HepG2 (cell line): ENCODE measurements around the gene KLF11. TPM values are rescaled to one million over a fixed set of nuclear protein-coding genes. Genes with fewer than 3 reads are reported as not detected.

Experiments used
- CBX1 ChIP-seq: IDR thresholded peaks from one replicate; pipeline ENCODE4 v1.6.1; 2016; ENCODE audit warnings: antibody characterized with exemption, low read depth
- ELF1 ChIP-seq: sonication (generic); formaldehyde crosslinking; IDR thresholded peaks from 2 replicates; pipeline ENCODE4 v1.4.0; 2020; ENCODE audit warnings: missing genetic modification reagents
- HINFP ChIP-seq: sonication (generic); formaldehyde crosslinking; IDR thresholded peaks from 2 replicates; pipeline ENCODE4 v1.4.0; 2020; ENCODE audit warnings: low read depth, mild to moderate bottlenecking, missing genetic modification reagents
- HNF4G ChIP-seq, 2 experiments: sonication (generic) in 1 of 2; formaldehyde crosslinking in 1 of 2; IDR thresholded peaks; 2 replicates each; pipeline versions ENCODE4 v1.4.0 to v1.6.1; 2011 to 2020; ENCODE audit warnings: borderline replicate concordance in 2 of 2, low read depth in 2 of 2, mild to moderate bottlenecking in 2 of 2, low read length in 1 of 2, missing genetic modification reagents in 1 of 2, moderate library complexity in 1 of 2
- JUND ChIP-seq: sonication (generic); formaldehyde crosslinking; IDR thresholded peaks from 2 replicates; pipeline ENCODE4 v1.8.0; 2022; ENCODE audit warnings: mild to moderate bottlenecking, missing genetic modification reagents
- MTERF4 ChIP-seq: sonication (generic); formaldehyde crosslinking; IDR thresholded peaks from 2 replicates; pipeline ENCODE4 v1.8.0; 2023; ENCODE audit warnings: mild to moderate bottlenecking, missing genetic modification reagents
- NFE2L2 ChIP-seq: fragments of 150-350 bp; IDR thresholded peaks from 2 replicates; pipeline ENCODE4 v1.6.1; 2014; ENCODE audit warnings: low read length
- NR2F1 ChIP-seq, 2 experiments: fragments of 450-650 bp in 1 of 2; formaldehyde crosslinking in 1 of 2; IDR thresholded peaks; 2 replicates each; pipeline versions ENCODE4 v1.5.0 to v1.6.1; 2016 to 2020; ENCODE audit warnings: mild to moderate bottlenecking in 1 of 2, missing compliant biosample characterization in 1 of 2, missing genetic modification reagents in 1 of 2, moderate library complexity in 1 of 2
- POGZ ChIP-seq: sonication (generic); formaldehyde crosslinking; IDR thresholded peaks from 2 replicates; pipeline ENCODE4 v1.4.0; 2020; ENCODE audit warnings: mild to moderate bottlenecking, missing genetic modification reagents
- SAFB2 ChIP-seq: sonication (generic); formaldehyde crosslinking; IDR thresholded peaks from 2 replicates; pipeline ENCODE4 v1.5.1; 2020; ENCODE audit warnings: missing genetic modification reagents, low read depth, mild to moderate bottlenecking, borderline replicate concordance
- SKIL ChIP-seq: sonication (generic); formaldehyde crosslinking; IDR thresholded peaks from 2 replicates; pipeline ENCODE4 v1.8.0; 2022; ENCODE audit warnings: missing genetic modification reagents, mild to moderate bottlenecking, moderate library complexity, borderline replicate concordance
- SNAI1 ChIP-seq: sonication (generic); formaldehyde crosslinking; IDR thresholded peaks from 2 replicates; pipeline ENCODE4 v1.5.0; 2020; ENCODE audit warnings: mild to moderate bottlenecking, missing genetic modification reagents, borderline replicate concordance
- SP2 ChIP-seq: sonication (generic); formaldehyde crosslinking; IDR thresholded peaks from 2 replicates; pipeline ENCODE4 v1.5.1; 2020; ENCODE audit warnings: mild to moderate bottlenecking, missing genetic modification reagents
- TBX3 ChIP-seq: fragments of 450-650 bp; IDR thresholded peaks from 2 replicates; pipeline ENCODE4 v1.6.1; 2017; ENCODE audit warnings: antibody characterized with exemption, mild to moderate bottlenecking, inconsistent platforms, borderline replicate concordance
- TRIM22 ChIP-seq: fragments of 450-650 bp; IDR thresholded peaks from 2 replicates; pipeline ENCODE4 v1.6.1; 2017
- ZFP36L2 ChIP-seq: sonication (generic); formaldehyde crosslinking; IDR thresholded peaks from 2 replicates; pipeline ENCODE4 v1.4.0; 2020; ENCODE audit warnings: missing genetic modification reagents
- ZNF337 ChIP-seq: sonication (generic); formaldehyde crosslinking; IDR thresholded peaks from 2 replicates; pipeline ENCODE4 v1.5.1; 2020; ENCODE audit warnings: missing genetic modification reagents, low read depth, mild to moderate bottlenecking, borderline replicate concordance
- ZNF530 ChIP-seq: sonication (generic); formaldehyde crosslinking; IDR thresholded peaks from 2 replicates; pipeline ENCODE4 v1.5.0; 2020; ENCODE audit warnings: low read depth, mild to moderate bottlenecking, missing genetic modification reagents
- ZNF615 ChIP-seq: sonication (generic); formaldehyde crosslinking; IDR thresholded peaks from 2 replicates; pipeline ENCODE4 v1.5.0; 2020; ENCODE audit warnings: mild to moderate bottlenecking, missing genetic modification reagents, borderline replicate concordance
- ZNF629 ChIP-seq: sonication (generic); formaldehyde crosslinking; conservative IDR thresholded peaks from 2 replicates; pipeline ENCODE4 v1.5.0; 2020; ENCODE audit warnings: missing genetic modification reagents
- ZNF713 ChIP-seq: sonication (generic); formaldehyde crosslinking; IDR thresholded peaks from 2 replicates; pipeline ENCODE4 v1.4.0; 2020; ENCODE audit warnings: mild to moderate bottlenecking, missing genetic modification reagents
- ZNF749 ChIP-seq: sonication (generic); formaldehyde crosslinking; IDR thresholded peaks from 2 replicates; pipeline ENCODE4 v1.8.0; 2022; ENCODE audit warnings: mild to moderate bottlenecking, missing genetic modification reagents, moderate library complexity, borderline replicate concordance
- ZNF792 ChIP-seq: IDR thresholded peaks from 2 replicates; pipeline ENCODE4 v1.6.1; 2016
- polyA plus RNA-seq, 8 experiments: library from polyadenylated mRNA; depleted of rRNA in 3 of 8; stranded (reverse) in 7 of 8; unstranded in 1 of 8; fragments of >200 nt; fragmentation: Illumina TruSeq in 4 of 8; extraction: Trizol in 4 of 8; gene quantifications; 2 replicates each; pipeline versions ENCODE4 v1.2.1 to v1.2.3, GENCODE V29; 2011 to 2016; ENCODE audit warnings: low read depth in 4 of 8, missing spikeins in 1 of 8, mixed read lengths in 1 of 8; ENCODE audit not compliant: insufficient read depth in 1 of 8
- total RNA-seq, 5 experiments: library from RNA; depleted of rRNA; stranded (reverse); fragments of >200 nt; fragmentation: Illumina TruSeq; extraction: Trizol; gene quantifications; 2 replicates each; pipeline ENCODE4 v1.2.3, GENCODE V29; 2016; ENCODE audit warnings: low read depth in 1 of 5

Gene KLF11
- total and polyA plus RNA-seq, 2 of the 13 experiments (the other 11 are each of a cell fraction or from before 2014, with no cell fraction given) = 2.5 to 11.8 TPM

GRCh38 chr2:10042301-10043161, 819 bp upstream of the KLF11 start (continued):
- no peak for TF ChIP-seq TRIM22
- TF ChIP-seq ZNF792 (CRISPR knock-in tag) = no peak
- TF ChIP-seq ZNF615 (CRISPR knock-in tag) = no peak; the same call in 1 of the 2 replicates
- TF ChIP-seq CBX1 = no peak
- no peak; the same call in none of the 2 replicates for TF ChIP-seq POGZ (CRISPR knock-in tag)
- no peak for TF ChIP-seq ZFP36L2 (CRISPR knock-in tag)
- TF ChIP-seq ZNF530 = no peak; the same call in 1 of the 2 replicates
- no peak for TF ChIP-seq ZNF629
- no peak for TF ChIP-seq HINFP (CRISPR knock-in tag)
- TF ChIP-seq MTERF4 (CRISPR knock-in tag) = no peak
- peak; percentile 64 to 73; a peak in 3 of 4 replicates for TF ChIP-seq NR2F1 (CRISPR knock-in tag; IDR thresholded peaks at IDR 0.05)
- TF ChIP-seq SNAI1 (CRISPR knock-in tag) = no peak
- no peak for TF ChIP-seq SKIL
- TF ChIP-seq ZNF337 (CRISPR knock-in tag) = no peak
- TF ChIP-seq SP2 (CRISPR knock-in tag) = no peak; the same call in 1 of the 2 replicates
- TF ChIP-seq NFE2L2 = no peak
- TF ChIP-seq ZNF713 = no peak
- no peak for TF ChIP-seq HNF4G (IDR thresholded peaks at IDR 0.05; ENCODE audit: borderline replicate concordance, low read depth, low read length)
- no peak for TF ChIP-seq HNF4G (CRISPR knock-in tag; IDR thresholded peaks at IDR 0.05; ENCODE audit: borderline replicate concordance, low read depth)
- no peak for TF ChIP-seq SAFB2 (CRISPR knock-in tag)
- no peak for TF ChIP-seq ZNF749 (CRISPR knock-in tag)
- no peak; the same call in 1 of the 2 replicates for TF ChIP-seq ELF1 (CRISPR knock-in tag)
- no peak for TF ChIP-seq JUND (CRISPR knock-in tag)
- no peak for TF ChIP-seq TBX3
